C4-2B (cell line): ENCODE data around the gene PHAX.

Experiments
- ZFX ChIP-seq: fragments of 450-650 bp; IDR thresholded peaks from 2 replicates; pipeline ENCODE4 v1.6.1; 2017
- TF ChIP-seq, protein P1 (sequence below): fragments of 450-650 bp; conservative IDR thresholded peaks from 2 replicates; pipeline ENCODE4 v1.5.1; 2017; ENCODE audit warnings: mild to moderate bottlenecking

DNA sequence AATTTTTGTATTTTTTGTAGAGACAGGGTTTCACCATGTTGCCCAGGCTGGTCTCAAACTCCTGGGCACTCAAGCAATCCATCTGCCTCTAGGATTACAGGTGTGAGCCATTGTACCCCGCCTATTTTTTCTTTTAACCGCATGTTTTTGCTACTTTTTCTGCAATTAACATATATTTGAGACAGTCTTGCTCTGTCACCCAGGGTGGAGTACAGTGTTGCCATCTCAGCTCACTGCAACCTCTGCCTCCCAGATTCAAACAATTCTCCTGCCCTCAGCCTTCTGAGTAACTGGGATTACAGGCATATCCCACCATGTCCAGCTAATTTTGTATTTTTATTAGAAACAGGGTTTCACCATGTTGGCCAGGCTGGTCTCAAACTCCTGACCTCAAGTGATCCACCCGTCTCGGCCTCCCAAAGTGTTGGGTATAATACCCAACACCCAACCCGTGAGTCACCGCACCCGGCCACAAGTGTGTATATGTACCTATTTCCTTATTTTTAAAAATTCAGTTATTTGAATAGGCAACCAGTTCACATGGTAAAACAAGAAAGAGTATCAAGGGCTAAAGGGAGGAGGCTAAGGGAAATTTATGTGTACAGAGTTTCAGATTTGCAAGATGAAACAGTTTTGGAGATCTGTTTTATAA, 13.3 kb downstream of the PHAX start:
- TF ChIP-seq, protein P1, sequence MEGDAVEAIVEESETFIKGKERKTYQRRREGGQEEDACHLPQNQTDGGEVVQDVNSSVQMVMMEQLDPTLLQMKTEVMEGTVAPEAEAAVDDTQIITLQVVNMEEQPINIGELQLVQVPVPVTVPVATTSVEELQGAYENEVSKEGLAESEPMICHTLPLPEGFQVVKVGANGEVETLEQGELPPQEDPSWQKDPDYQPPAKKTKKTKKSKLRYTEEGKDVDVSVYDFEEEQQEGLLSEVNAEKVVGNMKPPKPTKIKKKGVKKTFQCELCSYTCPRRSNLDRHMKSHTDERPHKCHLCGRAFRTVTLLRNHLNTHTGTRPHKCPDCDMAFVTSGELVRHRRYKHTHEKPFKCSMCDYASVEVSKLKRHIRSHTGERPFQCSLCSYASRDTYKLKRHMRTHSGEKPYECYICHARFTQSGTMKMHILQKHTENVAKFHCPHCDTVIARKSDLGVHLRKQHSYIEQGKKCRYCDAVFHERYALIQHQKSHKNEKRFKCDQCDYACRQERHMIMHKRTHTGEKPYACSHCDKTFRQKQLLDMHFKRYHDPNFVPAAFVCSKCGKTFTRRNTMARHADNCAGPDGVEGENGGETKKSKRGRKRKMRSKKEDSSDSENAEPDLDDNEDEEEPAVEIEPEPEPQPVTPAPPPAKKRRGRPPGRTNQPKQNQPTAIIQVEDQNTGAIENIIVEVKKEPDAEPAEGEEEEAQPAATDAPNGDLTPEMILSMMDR, result no peak
- no peak for TF ChIP-seq ZFX
